ENCODE measurements around the gene ASPA.
A peak's percentile ranks its signal among the peaks of the same experiment; 100 is the strongest.

Gene ASPA

DNA sequence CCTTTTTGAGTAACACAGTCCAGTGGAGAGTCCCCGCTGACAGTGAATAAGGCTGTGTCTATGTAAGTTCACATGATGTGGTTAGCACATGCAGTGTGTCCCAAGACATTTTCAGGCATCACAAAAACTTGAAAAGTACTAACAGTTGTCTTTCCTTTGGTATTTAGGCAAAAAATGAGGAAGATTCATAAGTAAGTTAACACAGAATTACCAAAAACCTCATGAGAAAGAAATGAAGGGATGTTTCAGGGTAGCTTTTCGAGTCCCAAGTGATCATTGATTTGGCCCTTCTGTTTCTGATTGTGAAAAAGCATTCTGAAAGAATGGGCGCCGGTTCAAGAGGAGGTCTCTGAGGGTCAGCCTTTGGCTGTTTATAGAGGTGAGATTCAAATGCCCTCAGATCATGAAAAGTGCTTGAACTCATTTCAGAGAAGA lies 529 bp upstream of the ASPA start:
- H3K4me3 ChIP-seq (ENCODE audit: low read depth, low read length), result no peak overlapping the region
- no peak for DNase-seq (ENCODE audit: low read depth)
- TF ChIP-seq POLR2A (IDR thresholded peaks at IDR 0.05; ENCODE audit: extremely low read depth, insufficient read length), result no peak

DNA sequence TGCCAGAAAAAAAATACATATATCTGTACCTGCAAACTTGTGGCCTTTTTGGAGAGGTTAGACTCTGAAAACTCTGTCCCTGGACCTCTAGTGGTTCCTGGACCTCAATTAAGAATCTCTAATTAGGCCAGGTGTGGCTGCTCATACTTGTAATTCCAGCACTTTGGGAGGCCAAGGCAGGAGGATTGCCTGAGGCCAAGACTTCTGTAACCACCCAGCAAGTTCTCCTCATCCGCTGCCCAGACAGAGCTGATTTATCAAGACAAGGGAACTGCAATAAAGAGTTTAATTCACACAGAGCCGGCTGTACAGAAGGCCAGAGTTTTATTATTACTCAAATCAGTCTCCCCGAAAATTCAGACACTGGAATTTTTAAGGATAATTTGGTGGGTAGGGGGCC lies 4.2 kb downstream of the ASPA start:
- TF ChIP-seq POLR2A (IDR thresholded peaks at IDR 0.05; ENCODE audit: extremely low read depth, insufficient read length) (no peak), MYC (IDR thresholded peaks at IDR 0.05; ENCODE audit: low read depth, low read length) (no peak)
- TF ChIP-seq, protein P1, sequence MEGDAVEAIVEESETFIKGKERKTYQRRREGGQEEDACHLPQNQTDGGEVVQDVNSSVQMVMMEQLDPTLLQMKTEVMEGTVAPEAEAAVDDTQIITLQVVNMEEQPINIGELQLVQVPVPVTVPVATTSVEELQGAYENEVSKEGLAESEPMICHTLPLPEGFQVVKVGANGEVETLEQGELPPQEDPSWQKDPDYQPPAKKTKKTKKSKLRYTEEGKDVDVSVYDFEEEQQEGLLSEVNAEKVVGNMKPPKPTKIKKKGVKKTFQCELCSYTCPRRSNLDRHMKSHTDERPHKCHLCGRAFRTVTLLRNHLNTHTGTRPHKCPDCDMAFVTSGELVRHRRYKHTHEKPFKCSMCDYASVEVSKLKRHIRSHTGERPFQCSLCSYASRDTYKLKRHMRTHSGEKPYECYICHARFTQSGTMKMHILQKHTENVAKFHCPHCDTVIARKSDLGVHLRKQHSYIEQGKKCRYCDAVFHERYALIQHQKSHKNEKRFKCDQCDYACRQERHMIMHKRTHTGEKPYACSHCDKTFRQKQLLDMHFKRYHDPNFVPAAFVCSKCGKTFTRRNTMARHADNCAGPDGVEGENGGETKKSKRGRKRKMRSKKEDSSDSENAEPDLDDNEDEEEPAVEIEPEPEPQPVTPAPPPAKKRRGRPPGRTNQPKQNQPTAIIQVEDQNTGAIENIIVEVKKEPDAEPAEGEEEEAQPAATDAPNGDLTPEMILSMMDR (IDR thresholded peaks at IDR 0.05; ENCODE audit: low read depth, low read length), result no peak
- TF ChIP-seq, protein P2, sequence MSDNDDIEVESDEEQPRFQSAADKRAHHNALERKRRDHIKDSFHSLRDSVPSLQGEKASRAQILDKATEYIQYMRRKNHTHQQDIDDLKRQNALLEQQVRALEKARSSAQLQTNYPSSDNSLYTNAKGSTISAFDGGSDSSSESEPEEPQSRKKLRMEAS (IDR thresholded peaks at IDR 0.05; ENCODE audit: low read depth, low read length), result no peak
- no peak overlapping the region for H3K4me3 ChIP-seq (ENCODE audit: low read depth, low read length)
- no peak for DNase-seq (ENCODE audit: low read depth)

DNA sequence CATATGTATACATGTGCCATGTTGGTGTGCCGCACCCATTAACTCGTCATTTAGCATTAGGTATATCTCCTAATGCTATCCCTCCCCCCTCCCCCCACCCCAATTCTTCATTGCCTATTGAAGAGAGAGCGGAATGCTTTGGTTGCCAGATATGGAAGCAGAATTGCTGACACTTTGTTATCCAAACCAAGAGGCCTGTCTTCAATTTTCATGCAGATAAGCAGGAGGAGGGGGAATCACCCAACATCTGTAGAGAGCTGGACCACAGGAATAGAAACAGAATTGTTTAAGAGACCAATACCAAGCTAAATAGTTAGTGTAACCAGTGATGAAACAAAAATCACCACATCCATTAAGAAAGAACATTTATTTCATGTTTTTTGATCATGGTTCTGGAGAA lies 7.1 kb downstream of the ASPA start:
- no peak for TF ChIP-seq MYC (IDR thresholded peaks at IDR 0.05; ENCODE audit: low read depth, low read length)
- TF ChIP-seq POLR2A (IDR thresholded peaks at IDR 0.05; ENCODE audit: extremely low read depth, insufficient read length), result no peak
- TF ChIP-seq, protein P2 (IDR thresholded peaks at IDR 0.05; ENCODE audit: low read depth, low read length), result no peak
- TF ChIP-seq, protein P1 (IDR thresholded peaks at IDR 0.05; ENCODE audit: low read depth, low read length), result no peak
- DNase-seq (ENCODE audit: low read depth), result no peak
- H3K4me3 ChIP-seq (ENCODE audit: low read depth, low read length), result no peak overlapping the region

DNA sequence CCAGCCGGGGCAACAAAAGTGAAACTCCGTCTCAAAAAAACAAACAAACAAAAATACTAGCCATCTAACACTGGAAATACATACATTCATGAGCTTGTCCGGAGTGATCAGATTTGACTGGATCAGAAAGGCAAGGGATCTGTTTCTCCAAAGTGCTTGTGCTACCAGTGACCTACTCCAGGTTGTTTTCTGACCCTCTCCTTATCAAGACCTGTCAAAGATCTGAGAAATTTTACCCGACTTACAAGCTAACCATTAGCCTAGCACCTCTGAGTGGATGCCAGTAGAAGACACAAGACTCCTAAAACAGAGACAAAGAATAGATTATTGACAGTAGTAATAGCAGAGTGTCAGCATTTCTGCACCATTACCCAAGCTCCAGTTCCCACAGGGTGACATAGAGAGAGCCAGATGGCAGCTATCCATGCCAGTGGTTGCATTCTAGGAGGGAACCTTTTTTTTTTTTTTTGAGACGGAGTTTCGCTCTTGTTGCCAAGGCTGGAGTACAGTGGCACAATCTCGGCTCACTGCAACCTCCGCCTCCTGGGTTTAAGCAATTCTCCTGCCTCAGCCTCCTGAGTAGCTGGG lies 9.8 kb downstream of the ASPA start:
- no peak for DNase-seq (ENCODE audit: low read depth)

DNA sequence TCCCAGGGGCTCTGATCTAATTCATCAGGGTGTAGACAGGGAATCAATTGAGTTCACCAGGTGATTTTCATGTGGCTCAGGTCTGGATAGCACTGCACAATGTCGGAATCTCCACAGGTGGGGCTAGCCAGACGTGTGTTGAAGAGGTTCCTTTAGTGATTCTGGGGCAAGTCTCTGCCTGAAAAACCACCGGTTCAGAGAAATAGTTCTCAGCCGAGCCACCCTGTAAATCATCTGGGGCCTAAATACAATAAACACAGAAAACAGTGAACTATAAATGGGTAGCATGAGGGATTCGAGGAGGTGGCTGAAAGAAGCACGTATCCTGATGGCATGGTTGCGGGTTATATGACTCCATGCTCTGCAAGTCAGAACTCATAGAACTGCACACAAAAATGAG lies 21.3 kb downstream of the ASPA start:
- H3K4me3 ChIP-seq (ENCODE audit: low read depth, low read length), result no peak overlapping the region
- no peak for TF ChIP-seq MYC (IDR thresholded peaks at IDR 0.05; ENCODE audit: low read depth, low read length)
- TF ChIP-seq, protein P2 (IDR thresholded peaks at IDR 0.05; ENCODE audit: low read depth, low read length), result no peak
- TF ChIP-seq, protein P1 (IDR thresholded peaks at IDR 0.05; ENCODE audit: low read depth, low read length), result no peak
- TF ChIP-seq POLR2A (IDR thresholded peaks at IDR 0.05; ENCODE audit: extremely low read depth, insufficient read length), result no peak
- no peak for DNase-seq (ENCODE audit: low read depth)

More for the DNA sequence above, 9.8 kb downstream of the ASPA start:
- H3K4me3 ChIP-seq (ENCODE audit: low read depth, low read length), result no peak overlapping the region
- no peak for TF ChIP-seq MYC (IDR thresholded peaks at IDR 0.05; ENCODE audit: low read depth, low read length)
- TF ChIP-seq, protein P1 (IDR thresholded peaks at IDR 0.05; ENCODE audit: low read depth, low read length), result no peak
- no peak for TF ChIP-seq POLR2A (IDR thresholded peaks at IDR 0.05; ENCODE audit: extremely low read depth, insufficient read length)
- TF ChIP-seq, protein P2 (IDR thresholded peaks at IDR 0.05; ENCODE audit: low read depth, low read length), result no peak

DNA sequence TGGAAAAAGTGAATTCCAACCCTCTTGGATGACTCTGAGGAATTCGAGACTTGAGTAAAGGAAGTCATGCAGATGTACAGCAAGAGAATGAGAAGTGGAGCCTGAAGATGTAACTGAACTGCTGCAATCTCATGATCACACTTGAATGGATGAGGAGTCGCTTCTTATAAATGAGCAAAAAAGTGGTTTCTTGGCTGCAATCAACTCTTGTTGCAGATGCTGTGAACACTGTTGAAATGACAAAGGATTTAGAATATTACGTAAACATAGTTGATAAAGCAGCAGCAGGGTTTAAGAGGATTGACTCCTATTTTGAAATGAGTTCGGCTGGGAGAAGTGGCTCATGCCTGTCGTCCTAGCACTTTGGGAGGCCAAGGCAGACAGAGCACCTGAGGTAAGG lies 25.5 kb downstream of the ASPA start:
- DNase-seq (ENCODE audit: low read depth), result peak; percentile 1
- no peak overlapping the region for H3K4me3 ChIP-seq (ENCODE audit: low read depth, low read length)
- TF ChIP-seq MYC (IDR thresholded peaks at IDR 0.05; ENCODE audit: low read depth, low read length) (no peak), POLR2A (IDR thresholded peaks at IDR 0.05; ENCODE audit: extremely low read depth, insufficient read length) (no peak)
- TF ChIP-seq, protein P1 (IDR thresholded peaks at IDR 0.05; ENCODE audit: low read depth, low read length), result no peak
- TF ChIP-seq, protein P2 (IDR thresholded peaks at IDR 0.05; ENCODE audit: low read depth, low read length), result no peak

All from NB4 (cell line).